Activated naive CD4-positive, alpha-beta T cell treated with anti-CD3 and anti-CD28 coated beads for 36 hours (primary cell): Measurements from ENCODE around the gene NUDC. TPM values are rescaled to one million over a fixed set of nuclear protein-coding genes. Genes with fewer than 3 reads are reported as not detected.

Source experiments
- total RNA-seq, 2 experiments: library from RNA; stranded (reverse); gene quantifications; one replicate each; pipeline ENCODE4 v1.2.3, GENCODE V29; 2021

NUDC gene
- total RNA-seq, 2 experiments from 2014 or later: 75.3 to 78.1 TPM

Other genes starting within 250 kb of the NUDC start
- gene ARID1A, start 225.7 kb upstream of the NUDC start, total RNA-seq: 10 to 100 TPM; 65.0 to 65.9 TPM
- 10 to 100 TPM; 10.6 to 11.2 TPM for gene PIGV, start 133.8 kb upstream of the NUDC start, total RNA-seq
- 10 to 100 TPM; 37.3 to 39.0 TPM for gene ZDHHC18, start 95.1 kb upstream of the NUDC start, total RNA-seq
- gene SFN, start 58.6 kb upstream of the NUDC start, total RNA-seq: under 1 TPM; 0.26 to 0.52 TPM
- 10 to 100 TPM; 19.8 to 20.7 TPM for gene GPN2, start 31.5 kb upstream of the NUDC start, total RNA-seq
- gene GPATCH3, start 21.3 kb upstream of the NUDC start, total RNA-seq: 1 to 10 TPM; 7.9 to 8.5 TPM
- gene NR0B2, start 7.8 kb upstream of the NUDC start, total RNA-seq: not detected
- under 1 TPM; 0.24 to 0.25 TPM for gene KDF1, start 38.7 kb downstream of the NUDC start, total RNA-seq
- under 1 TPM; 0.20 to 0.43 TPM for gene TRNP1, start 71.9 kb downstream of the NUDC start, total RNA-seq
- not detected for gene TENT5B, start 91.1 kb downstream of the NUDC start, total RNA-seq
- 10 to 100 TPM; 15.4 to 16.5 TPM for gene SLC9A1, start 233.4 kb downstream of the NUDC start, total RNA-seq